Subcutaneous adipose tissue (tissue), 4 donors: ENCODE measurements around the gene GID4. TPM values are rescaled to one million over a fixed set of nuclear protein-coding genes. Genes with fewer than 3 reads are reported as not detected.

ENCODE experiments used
- CTCF ChIP-seq: fragments of 450-650 bp; IDR thresholded peaks from one replicate; pipeline ENCODE4 v1.5.1; 2016; ENCODE audit warnings: low read depth, mild to moderate bottlenecking, control low read depth, antibody characterized with exemption, moderate library complexity
- total RNA-seq, 4 donors: library from RNA; depleted of rRNA; stranded (reverse); fragments of >200 nt; gene quantifications; one replicate each; pipeline ENCODE4 v1.1.0, GENCODE V29; 2016

GID4 gene
- total RNA-seq, 4 donors from 2014 or later = 17.0 to 29.8 (median 19.2) TPM

GRCh38 chr17:18045691-18046350 is 6.6 kb downstream of the GID4 start:
- no peak for TF ChIP-seq CTCF

GRCh38 chr17:18055597-18055996 is 16.4 kb downstream of the GID4 start:
- TF ChIP-seq CTCF = no peak

GRCh38 chr17:18056214-18056613 is 17.0 kb downstream of the GID4 start:
- no peak for TF ChIP-seq CTCF

- TF ChIP-seq CTCF = no peak
Observed at GRCh38 chr17:18059283-18059682, 20.1 kb downstream of the GID4 start.

- no peak for TF ChIP-seq CTCF
Observed at GRCh38 chr17:18064053-18064452, 24.8 kb downstream of the GID4 start.

GRCh38 chr17:18065546-18065945 is 26.3 kb downstream of the GID4 start:
- no peak for TF ChIP-seq CTCF

GRCh38 chr17:18066866-18067265 is 27.7 kb downstream of the GID4 start:
- no peak for TF ChIP-seq CTCF
